ENCODE data around the gene PTPRK. TPM values are rescaled to one million over a fixed set of nuclear protein-coding genes. Genes with fewer than 3 reads are reported as not detected.
"Not testable (repeated sequence)": the region's sequence is repeated elsewhere in the genome, so short reads cannot be mapped to it uniquely, and the experiment has no call there.

Gene PTPRK
- total RNA-seq, 1 experiment from 2014 or later: 89.3 TPM

GRCh38 chr6:127980996-127981395 lies 539.4 kb downstream of the PTPRK start:
- intact Hi-C loops (cut with micrococcal nuclease; ENCODE audit: unreplicated experiment): no loop called here

GRCh38 chr6:127978185-127978584 lies 542.2 kb downstream of the PTPRK start:
- H3K4me3 ChIP-seq; H3K27me3 ChIP-seq (ENCODE audit: insufficient read depth, low read depth); POLR2A ChIA-PET (ENCODE audit: unreplicated experiment); H3K9me2 ChIP-seq (ENCODE audit: insufficient read depth); H3K79me2 ChIP-seq (ENCODE audit: low read depth); H3K4me1 ChIP-seq (replicated peaks; ENCODE audit: insufficient read depth); H4K20me1 ChIP-seq (ENCODE audit: insufficient read depth); H3K4me2 ChIP-seq; H3K9me3 ChIP-seq (ENCODE audit: insufficient read depth, low read depth); intact Hi-C loops (cut with micrococcal nuclease; ENCODE audit: unreplicated experiment); H3K27ac ChIP-seq; H3F3A ChIP-seq (ENCODE audit: insufficient read depth, low read depth); CTCF ChIA-PET; H2AFZ ChIP-seq; DNase-seq; BruUV-seq (replicated peaks): not testable (repeated sequence)
- H3K36me3 ChIP-seq (ENCODE audit: low read depth): peaks cover 23% of the 10 kb centered on the region

More at GRCh38 chr6:127980996-127981395, 539.4 kb downstream of the PTPRK start:
- Histone ChIP-seq H4K20me1 (ENCODE audit: insufficient read depth) (no peaks in the 10 kb centered on the region), H3K36me3 (ENCODE audit: low read depth) (peaks cover 16% of the 10 kb centered on the region), H3K27me3 (ENCODE audit: insufficient read depth, low read depth) (no peaks in the 10 kb centered on the region), H3K9me2 (ENCODE audit: insufficient read depth) (no peaks in the 10 kb centered on the region), H3K27ac (no peak overlapping the region), H3K79me2 (ENCODE audit: low read depth) (no peaks in the 10 kb centered on the region), H3F3A (ENCODE audit: insufficient read depth, low read depth) (no peaks in the 10 kb centered on the region), H2AFZ (no peak overlapping the region), H3K4me2 (no peak overlapping the region), H3K4me3 (no peak overlapping the region), H3K9me3 (ENCODE audit: insufficient read depth, low read depth) (no peaks in the 10 kb centered on the region), H3K4me1 (replicated peaks; ENCODE audit: insufficient read depth) (no peaks in the 10 kb centered on the region)
- no peak for DNase-seq
- BruUV-seq (replicated peaks): no TSS peak
- ChIA-PET POLR2A (ENCODE audit: unreplicated experiment) (no interaction called here), CTCF (no interaction called here)
- TF ChIP-seq CTCF (conservative IDR thresholded peaks at IDR 0.05): no peak
- TF ChIP-seq EZH2 (IDR thresholded peaks at IDR 0.05; ENCODE audit: low read depth): no peak

- Histone ChIP-seq H3K4me1 (replicated peaks; ENCODE audit: insufficient read depth) (peaks cover 10% of the 10 kb centered on the region), H3K79me2 (ENCODE audit: low read depth) (no peaks in the 10 kb centered on the region), H4K20me1 (ENCODE audit: insufficient read depth) (no peaks in the 10 kb centered on the region), H3K4me2 (no peak overlapping the region), H3K9me2 (ENCODE audit: insufficient read depth) (no peaks in the 10 kb centered on the region; the same call in 1 of the 2 replicates), H3F3A (ENCODE audit: insufficient read depth, low read depth) (no peaks in the 10 kb centered on the region), H3K27ac (no peak overlapping the region), H3K27me3 (ENCODE audit: insufficient read depth, low read depth) (no peaks in the 10 kb centered on the region), H2AFZ (no peak overlapping the region), H3K4me3 (no peak overlapping the region), H3K9me3 (ENCODE audit: insufficient read depth, low read depth) (no peaks in the 10 kb centered on the region; the same call in 1 of the 2 replicates), H3K36me3 (ENCODE audit: low read depth) (peaks cover 37% of the 10 kb centered on the region)
- TF ChIP-seq CTCF (conservative IDR thresholded peaks at IDR 0.05) (no peak), EZH2 (IDR thresholded peaks at IDR 0.05; ENCODE audit: low read depth) (no peak)
- BruUV-seq (replicated peaks): no TSS peak
- CTCF ChIA-PET: no interaction called here
- intact Hi-C loops (cut with micrococcal nuclease; ENCODE audit: unreplicated experiment): no loop called here
- POLR2A ChIA-PET (ENCODE audit: unreplicated experiment): no interaction called here
- DNase-seq: no peak
Observed at GRCh38 chr6:127976796-127977195, 543.6 kb downstream of the PTPRK start.

GRCh38 chr6:127976111-127976510 lies 544.3 kb downstream of the PTPRK start:
- DNase-seq: no peak
- TF ChIP-seq EZH2 (IDR thresholded peaks at IDR 0.05; ENCODE audit: low read depth): no peak
- TF ChIP-seq CTCF (conservative IDR thresholded peaks at IDR 0.05): no peak
- Histone ChIP-seq H3K4me1 (replicated peaks; ENCODE audit: insufficient read depth) (peaks cover 11% of the 10 kb centered on the region), H2AFZ (no peak overlapping the region), H3K79me2 (ENCODE audit: low read depth) (no peaks in the 10 kb centered on the region), H3K36me3 (ENCODE audit: low read depth) (peaks cover 35% of the 10 kb centered on the region), H3K4me3 (no peak overlapping the region), H3K9me3 (ENCODE audit: insufficient read depth, low read depth) (no peaks in the 10 kb centered on the region; the same call in 1 of the 2 replicates), H3K27me3 (ENCODE audit: insufficient read depth, low read depth) (no peaks in the 10 kb centered on the region), H3K9me2 (ENCODE audit: insufficient read depth) (no peaks in the 10 kb centered on the region; the same call in 1 of the 2 replicates), H3K4me2 (no peak overlapping the region), H4K20me1 (ENCODE audit: insufficient read depth) (no peaks in the 10 kb centered on the region), H3F3A (ENCODE audit: insufficient read depth, low read depth) (no peaks in the 10 kb centered on the region), H3K27ac (no peak overlapping the region)
- ChIA-PET POLR2A (ENCODE audit: unreplicated experiment) (no interaction called here), CTCF (no interaction called here)
- no TSS peak for BruUV-seq (replicated peaks)
- intact Hi-C loops (cut with micrococcal nuclease; ENCODE audit: unreplicated experiment): no loop called here
